ENCODE data around the gene SIGLEC6.

The SIGLEC6 gene

GRCh38 chr19:51470966-51471365, 60.5 kb downstream of the SIGLEC6 start:
- peaks cover 48 to 83% of the 10 kb centered on the region in 2 donors for H3K27me3 Mint-ChIP-seq
- no peak overlapping the region for H3K27ac Mint-ChIP-seq
- DNase-seq: no peak
- ATAC-seq (replicated peaks): no peak
- peaks cover 4 to 7% of the 10 kb centered on the region in 2 donors for H3K4me1 Mint-ChIP-seq (ENCODE audit: low read depth in 2 of 2)
- H3K4me3 Mint-ChIP-seq: no peak overlapping the region
- H3K36me3 Mint-ChIP-seq (ENCODE audit: insufficient read depth): peaks cover 3% of the 10 kb centered on the region
- no peaks in the 10 kb centered on the region for H3K9me3 Mint-ChIP-seq

DNA sequence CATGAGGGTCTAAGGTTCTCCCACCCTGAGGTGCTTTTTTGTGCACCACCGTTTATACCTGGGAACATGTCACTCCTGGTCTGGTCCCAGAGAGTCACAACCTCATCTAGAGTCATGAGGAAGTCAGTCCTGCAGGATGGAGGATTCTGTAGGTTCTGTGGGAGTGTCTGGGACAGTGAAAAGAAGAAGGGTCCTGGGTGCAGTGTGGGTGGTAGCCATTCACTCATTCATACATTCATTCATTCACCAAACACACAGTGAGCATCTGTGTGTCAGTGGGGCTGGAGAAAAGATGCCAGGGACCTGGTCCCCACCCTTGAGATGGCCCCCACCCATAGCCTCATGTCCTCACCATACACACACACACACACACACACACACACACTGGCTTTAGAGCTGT, 61.8 kb downstream of the SIGLEC6 start:
- no peak overlapping the region for H3K4me3 Mint-ChIP-seq
- ATAC-seq (replicated peaks): no peak

DNA sequence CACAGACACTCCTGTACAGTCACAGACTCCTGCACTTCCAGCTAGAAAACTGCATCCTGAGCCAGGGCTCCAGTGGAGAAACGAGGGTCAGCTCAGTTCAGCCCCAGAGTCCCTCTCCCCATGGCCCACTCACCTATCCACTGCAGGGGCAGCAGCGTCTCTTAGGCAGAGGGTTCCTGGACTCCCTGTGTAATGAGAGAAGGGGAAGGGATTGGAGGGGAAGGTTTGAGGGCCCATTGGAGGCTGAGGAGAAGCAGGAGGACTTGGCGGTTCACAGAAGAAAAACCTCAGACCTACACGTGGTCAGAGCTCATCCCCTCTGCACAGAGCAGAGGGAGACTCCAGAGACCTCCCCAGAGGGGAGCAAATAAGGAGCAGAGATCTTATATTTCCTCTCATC, 62.3 kb downstream of the SIGLEC6 start:
- H3K4me3 Mint-ChIP-seq: no peak overlapping the region
- peaks cover 4 to 7% of the 10 kb centered on the region in 2 donors for H3K4me1 Mint-ChIP-seq (ENCODE audit: low read depth in 2 of 2)
- no peaks in the 10 kb centered on the region for H3K36me3 Mint-ChIP-seq (ENCODE audit: insufficient read depth)
- ATAC-seq (replicated peaks) (no peak), DNase-seq (no peak)
- no peak overlapping the region for H3K27ac Mint-ChIP-seq
- peaks cover 47 to 79% of the 10 kb centered on the region in 2 donors for H3K27me3 Mint-ChIP-seq
- no peaks in the 10 kb centered on the region for H3K9me3 Mint-ChIP-seq

More for the DNA sequence above, 61.8 kb downstream of the SIGLEC6 start:
- Mint-ChIP-seq H3K27ac (no peak overlapping the region), H3K27me3 (peaks cover 46 to 80% of the 10 kb centered on the region in 2 donors), H3K36me3 (ENCODE audit: insufficient read depth) (no peaks in the 10 kb centered on the region), H3K9me3 (no peaks in the 10 kb centered on the region), H3K4me1 (ENCODE audit: low read depth in 2 of 2) (peaks cover 4 to 7% of the 10 kb centered on the region in 2 donors)
- DNase-seq: no peak

DNA sequence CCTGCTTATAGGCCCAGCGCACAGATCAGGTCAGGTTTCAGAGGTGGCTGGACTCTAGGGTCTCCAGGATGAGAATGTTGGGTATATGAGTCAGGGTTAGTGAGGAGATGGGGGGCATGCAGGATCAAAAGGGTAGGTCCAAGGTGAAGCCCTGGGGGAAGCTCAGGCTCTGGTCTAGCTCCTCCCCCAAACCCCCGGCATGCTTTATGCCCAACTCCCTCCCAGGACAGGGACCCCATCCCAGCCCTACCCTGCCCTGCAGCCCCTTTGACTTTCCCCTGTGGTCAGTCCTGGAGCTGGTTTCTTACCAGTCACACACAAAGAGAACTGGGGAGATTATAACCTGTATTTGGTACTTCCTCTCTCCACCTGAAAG, 62.9 kb downstream of the SIGLEC6 start:
- ATAC-seq (replicated peaks): no peak
- H3K27me3 Mint-ChIP-seq: peaks cover 44 to 79% of the 10 kb centered on the region in 2 donors

DNA sequence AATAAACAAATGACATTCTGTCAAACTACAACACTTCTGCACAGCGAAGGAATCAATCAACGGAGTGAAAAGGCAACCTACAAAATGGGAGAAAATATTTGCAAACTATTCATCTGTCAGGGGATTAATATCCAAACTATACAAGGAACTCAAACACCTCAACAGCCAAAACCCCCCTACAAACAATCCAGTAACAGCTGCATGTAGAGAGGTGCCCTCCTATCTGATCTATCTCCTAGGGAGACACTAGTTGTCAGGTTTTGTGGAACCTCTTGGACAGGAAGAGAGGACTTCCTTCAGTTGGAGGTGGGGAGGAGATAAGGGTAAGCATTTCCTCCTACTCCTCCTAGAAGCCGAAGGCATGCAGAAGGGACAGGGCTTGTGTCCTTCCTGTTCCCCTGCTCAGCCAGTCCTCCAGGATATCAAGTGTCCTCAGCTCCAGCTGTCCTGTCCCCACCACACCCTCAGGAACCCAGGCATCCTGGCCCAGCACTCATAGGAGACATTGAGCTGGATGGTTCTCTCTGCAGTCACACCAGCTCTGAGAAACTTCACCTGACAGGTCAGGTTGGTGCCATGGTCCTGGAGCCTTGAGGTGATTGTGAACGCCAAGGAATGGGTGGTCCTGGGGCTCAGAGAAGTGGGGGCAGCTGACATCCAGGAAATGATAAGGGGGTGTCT, 63.5 kb downstream of the SIGLEC6 start:
- Mint-ChIP-seq H3K4me3 (no peak overlapping the region), H3K4me1 (ENCODE audit: low read depth in 2 of 2) (peaks cover 5 to 10% of the 10 kb centered on the region in 2 donors), H3K9me3 (no peaks in the 10 kb centered on the region), H3K36me3 (ENCODE audit: insufficient read depth) (no peaks in the 10 kb centered on the region), H3K27ac (no peak overlapping the region), H3K27me3 (peaks cover 43 to 79% of the 10 kb centered on the region in 2 donors)
- ATAC-seq (replicated peaks) (no peak), DNase-seq (no peak)

More for the DNA sequence above, 62.9 kb downstream of the SIGLEC6 start:
- no peak overlapping the region for H3K4me3 Mint-ChIP-seq
- no peak overlapping the region for H3K27ac Mint-ChIP-seq
- H3K36me3 Mint-ChIP-seq (ENCODE audit: insufficient read depth): no peaks in the 10 kb centered on the region
- no peak for DNase-seq
- no peaks in the 10 kb centered on the region for H3K9me3 Mint-ChIP-seq
- H3K4me1 Mint-ChIP-seq (ENCODE audit: low read depth in 2 of 2): peaks cover 5 to 7% of the 10 kb centered on the region in 2 donors

Measured in effector memory CD8-positive, alpha-beta T cell (primary cell).